GM23338 (cell line): ENCODE data around the gene TRPM3. TPM values are rescaled to one million over a fixed set of nuclear protein-coding genes. Genes with fewer than 3 reads are reported as not detected.

Experiments
- ATAC-seq: fragments of 200-7000 bp; cut with Tn5 transposase; 3 replicates; pipeline ENCODE4 v1.9.1; 2020
- DNase-seq: peaks from one replicate; pipeline ENCODE4 v3.0.0-alpha.2; 2015; ENCODE audit warnings: low spot score
- H2AFZ ChIP-seq: fragments of 200-600 bp; sonication (generic); 2 replicates; pipeline ENCODE4 v1.8.0; 2016; ENCODE audit warnings: antibody characterized with exemption, mild to moderate bottlenecking, moderate library complexity
- H3F3A ChIP-seq: fragments of 200-600 bp; sonication (generic); replicated peaks from 2 replicates; pipeline ENCODE4 v1.8.0; 2017; ENCODE audit warnings: antibody characterized with exemption, mixed run types, low read depth
- H3K27ac ChIP-seq: fragments of 200-600 bp; sonication (generic); 2 replicates; pipeline ENCODE4 v1.6.1; 2016; ENCODE audit warnings: low read depth
- H3K27me3 ChIP-seq: fragments of 200-600 bp; sonication (generic); 2 replicates; pipeline ENCODE4 v1.8.0; 2016; ENCODE audit warnings: mild to moderate bottlenecking, mixed run types, moderate library complexity; ENCODE audit not compliant: insufficient read depth
- H3K36me3 ChIP-seq: fragments of 200-600 bp; sonication (generic); 2 replicates; pipeline ENCODE4 v1.8.0; 2016; ENCODE audit warnings: mild to moderate bottlenecking; ENCODE audit not compliant: insufficient read depth
- H3K4me1 ChIP-seq: fragments of 200-600 bp; sonication (generic); 2 replicates; pipeline ENCODE4 v1.8.0; 2016; ENCODE audit warnings: mild to moderate bottlenecking, moderate library complexity; ENCODE audit not compliant: insufficient read depth
- H3K4me2 ChIP-seq: fragments of 200-600 bp; sonication (generic); 2 replicates; pipeline ENCODE4 v1.7.1; 2017; ENCODE audit warnings: mixed run types
- H3K4me3 ChIP-seq: fragments of 200-600 bp; sonication (generic); 2 replicates; pipeline ENCODE4 v1.6.1; 2016; ENCODE audit warnings: mixed run types
- H3K79me2 ChIP-seq: fragments of 200-600 bp; sonication (generic); replicated peaks from 2 replicates; pipeline ENCODE4 v1.8.0; 2017; ENCODE audit warnings: mild to moderate bottlenecking; ENCODE audit not compliant: insufficient read depth
- H3K9me2 ChIP-seq: fragments of 200-600 bp; sonication (generic); 2 replicates; pipeline ENCODE4 v1.8.0; 2017; ENCODE audit not compliant: insufficient read depth
- H4K20me1 ChIP-seq: fragments of 200-600 bp; sonication (generic); replicated peaks from 2 replicates; pipeline ENCODE4 v1.8.0; 2017; ENCODE audit warnings: mild to moderate bottlenecking; ENCODE audit not compliant: insufficient read depth
- H3K27ac Mint-ChIP-seq: 2 replicates; pipeline ENCODE4 v1.8.0; 2020; ENCODE audit warnings: inconsistent platforms, mild to moderate bottlenecking, moderate library complexity, mixed read lengths
- H3K27me3 Mint-ChIP-seq: 3 replicates; pipeline ENCODE4 v1.8.0; 2022; ENCODE audit warnings: low read depth, mild to moderate bottlenecking, moderate library complexity, mixed read lengths, inconsistent platforms; ENCODE audit not compliant: insufficient read depth, poor library complexity
- H3K36me3 Mint-ChIP-seq: 3 replicates; pipeline ENCODE4 v1.8.0; 2021; ENCODE audit warnings: low read depth, mild to moderate bottlenecking, inconsistent platforms, moderate library complexity, mixed read lengths
- H3K4me1 Mint-ChIP-seq: 3 replicates; pipeline ENCODE4 v1.8.0; 2020; ENCODE audit warnings: mild to moderate bottlenecking, inconsistent platforms, mixed read lengths
- H3K4me3 Mint-ChIP-seq: 3 replicates; pipeline ENCODE4 v1.8.0; 2021; ENCODE audit warnings: moderate library complexity, mild to moderate bottlenecking, inconsistent platforms, mixed read lengths
- H3K9me3 Mint-ChIP-seq: 3 replicates; pipeline ENCODE4 v1.8.0; 2020; ENCODE audit warnings: moderate library complexity, mild to moderate bottlenecking, inconsistent platforms, mixed read lengths
- CREB1 ChIP-seq: fragments of 250-450 bp; sonication (Bioruptor Pico); IDR thresholded peaks from 2 replicates; pipeline ENCODE4 v1.5.0; 2020; ENCODE audit warnings: low read depth, mild to moderate bottlenecking, moderate library complexity
- EZH2 ChIP-seq: fragments of 200-600 bp; sonication (generic); IDR thresholded peaks from one replicate; pipeline ENCODE4 v1.8.0; 2017; ENCODE audit warnings: antibody characterized with exemption, mild to moderate bottlenecking, low read depth; ENCODE audit not compliant: unreplicated experiment
- EZH2phosphoT487 ChIP-seq: fragments of 200-600 bp; sonication (generic); IDR thresholded peaks from one replicate; pipeline ENCODE4 v1.8.1; 2018; ENCODE audit warnings: antibody characterized with exemption; ENCODE audit not compliant: unreplicated experiment
- JUNB ChIP-seq: IDR thresholded peaks from one replicate; pipeline ENCODE4 v1.6.1; 2016; ENCODE audit warnings: antibody characterized with exemption; ENCODE audit not compliant: unreplicated experiment
- NANOG ChIP-seq: IDR thresholded peaks from 2 replicates; pipeline ENCODE4 v1.6.1; 2016; ENCODE audit warnings: antibody characterized with exemption, borderline replicate concordance
- POLR2AphosphoS5 ChIP-seq: IDR thresholded peaks from 2 replicates; pipeline ENCODE4 v1.6.1; 2016; ENCODE audit warnings: antibody characterized with exemption, low read depth
- REST ChIP-seq: IDR thresholded peaks from one replicate; pipeline ENCODE4 v1.6.1; 2018; ENCODE audit warnings: antibody characterized with exemption; ENCODE audit not compliant: unreplicated experiment
- STAT1 ChIP-seq: IDR thresholded peaks from one replicate; pipeline ENCODE4 v1.6.1; 2016; ENCODE audit warnings: antibody characterized with exemption; ENCODE audit not compliant: unreplicated experiment
- ZNF114 ChIP-seq: fragments of 250-450 bp; sonication (Bioruptor Pico); IDR thresholded peaks from 2 replicates; pipeline ENCODE4 v1.5.0; 2020; ENCODE audit warnings: mild to moderate bottlenecking, moderate library complexity
- polyA plus RNA-seq: library from polyadenylated mRNA; unstranded; fragments of >200 nt; fragmentation: Nextera tagmentation; extraction: Ambion mirVana; gene quantifications from 2 replicates; pipeline ENCODE4 v1.2.1, GENCODE V29; 2016
- total RNA-seq: library from RNA; depleted of rRNA; stranded (reverse); fragments of >200 nt; shearing (Covaris generic); gene quantifications from 2 replicates; pipeline ENCODE4 v1.2.3, GENCODE V29; 2014
- TF ChIP-seq, protein P1 (sequence below): IDR thresholded peaks from 2 replicates; pipeline ENCODE4 v1.6.1; 2016; ENCODE audit warnings: antibody characterized with exemption
- TF ChIP-seq, protein P2 (sequence below): fragments of 250-450 bp; sonication (Bioruptor Pico); IDR thresholded peaks from 2 replicates; pipeline ENCODE4 v1.5.0; 2020; ENCODE audit warnings: mild to moderate bottlenecking, moderate library complexity

The TRPM3 gene
- total and polyA plus RNA-seq, 2 experiments from 2014 or later, result 2.8 to 8.2 TPM

GRCh38 chr9:70911791-70912190, 209.6 kb downstream of the TRPM3 start:
- H3K79me2 ChIP-seq, result no peaks in the 10 kb centered on the region
- H3K27ac ChIP-seq, result no peak overlapping the region
- no peaks in the 10 kb centered on the region for H4K20me1 ChIP-seq
- no peaks in the 10 kb centered on the region for H3K4me1 Mint-ChIP-seq
- no peaks in the 10 kb centered on the region for H3F3A ChIP-seq
- no peaks in the 10 kb centered on the region for H3K9me3 Mint-ChIP-seq
- no peaks in the 10 kb centered on the region for H3K27me3 ChIP-seq
- no peak overlapping the region for H3K4me2 ChIP-seq
- no peaks in the 10 kb centered on the region for H3K36me3 ChIP-seq
- no peak overlapping the region for H2AFZ ChIP-seq
- no peaks in the 10 kb centered on the region for H3K27me3 Mint-ChIP-seq
- H3K4me3 Mint-ChIP-seq, result no peak overlapping the region
- H3K9me2 ChIP-seq, result peaks cover 13% of the 10 kb centered on the region; the same call in 1 of the 2 replicates
- ATAC-seq (no peak), DNase-seq (no peak)
- H3K4me3 ChIP-seq, result no peak overlapping the region
- H3K36me3 Mint-ChIP-seq, result no peaks in the 10 kb centered on the region
- H3K27ac Mint-ChIP-seq, result no peak overlapping the region
- H3K4me1 ChIP-seq, result no peaks in the 10 kb centered on the region
- TF ChIP-seq ZNF114 (CRISPR knock-in tag), result no peak
- TF ChIP-seq POLR2AphosphoS5, result no peak
- TF ChIP-seq, protein P1, sequence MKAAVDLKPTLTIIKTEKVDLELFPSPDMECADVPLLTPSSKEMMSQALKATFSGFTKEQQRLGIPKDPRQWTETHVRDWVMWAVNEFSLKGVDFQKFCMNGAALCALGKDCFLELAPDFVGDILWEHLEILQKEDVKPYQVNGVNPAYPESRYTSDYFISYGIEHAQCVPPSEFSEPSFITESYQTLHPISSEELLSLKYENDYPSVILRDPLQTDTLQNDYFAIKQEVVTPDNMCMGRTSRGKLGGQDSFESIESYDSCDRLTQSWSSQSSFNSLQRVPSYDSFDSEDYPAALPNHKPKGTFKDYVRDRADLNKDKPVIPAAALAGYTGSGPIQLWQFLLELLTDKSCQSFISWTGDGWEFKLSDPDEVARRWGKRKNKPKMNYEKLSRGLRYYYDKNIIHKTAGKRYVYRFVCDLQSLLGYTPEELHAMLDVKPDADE, result no peak
- TF ChIP-seq, protein P2, sequence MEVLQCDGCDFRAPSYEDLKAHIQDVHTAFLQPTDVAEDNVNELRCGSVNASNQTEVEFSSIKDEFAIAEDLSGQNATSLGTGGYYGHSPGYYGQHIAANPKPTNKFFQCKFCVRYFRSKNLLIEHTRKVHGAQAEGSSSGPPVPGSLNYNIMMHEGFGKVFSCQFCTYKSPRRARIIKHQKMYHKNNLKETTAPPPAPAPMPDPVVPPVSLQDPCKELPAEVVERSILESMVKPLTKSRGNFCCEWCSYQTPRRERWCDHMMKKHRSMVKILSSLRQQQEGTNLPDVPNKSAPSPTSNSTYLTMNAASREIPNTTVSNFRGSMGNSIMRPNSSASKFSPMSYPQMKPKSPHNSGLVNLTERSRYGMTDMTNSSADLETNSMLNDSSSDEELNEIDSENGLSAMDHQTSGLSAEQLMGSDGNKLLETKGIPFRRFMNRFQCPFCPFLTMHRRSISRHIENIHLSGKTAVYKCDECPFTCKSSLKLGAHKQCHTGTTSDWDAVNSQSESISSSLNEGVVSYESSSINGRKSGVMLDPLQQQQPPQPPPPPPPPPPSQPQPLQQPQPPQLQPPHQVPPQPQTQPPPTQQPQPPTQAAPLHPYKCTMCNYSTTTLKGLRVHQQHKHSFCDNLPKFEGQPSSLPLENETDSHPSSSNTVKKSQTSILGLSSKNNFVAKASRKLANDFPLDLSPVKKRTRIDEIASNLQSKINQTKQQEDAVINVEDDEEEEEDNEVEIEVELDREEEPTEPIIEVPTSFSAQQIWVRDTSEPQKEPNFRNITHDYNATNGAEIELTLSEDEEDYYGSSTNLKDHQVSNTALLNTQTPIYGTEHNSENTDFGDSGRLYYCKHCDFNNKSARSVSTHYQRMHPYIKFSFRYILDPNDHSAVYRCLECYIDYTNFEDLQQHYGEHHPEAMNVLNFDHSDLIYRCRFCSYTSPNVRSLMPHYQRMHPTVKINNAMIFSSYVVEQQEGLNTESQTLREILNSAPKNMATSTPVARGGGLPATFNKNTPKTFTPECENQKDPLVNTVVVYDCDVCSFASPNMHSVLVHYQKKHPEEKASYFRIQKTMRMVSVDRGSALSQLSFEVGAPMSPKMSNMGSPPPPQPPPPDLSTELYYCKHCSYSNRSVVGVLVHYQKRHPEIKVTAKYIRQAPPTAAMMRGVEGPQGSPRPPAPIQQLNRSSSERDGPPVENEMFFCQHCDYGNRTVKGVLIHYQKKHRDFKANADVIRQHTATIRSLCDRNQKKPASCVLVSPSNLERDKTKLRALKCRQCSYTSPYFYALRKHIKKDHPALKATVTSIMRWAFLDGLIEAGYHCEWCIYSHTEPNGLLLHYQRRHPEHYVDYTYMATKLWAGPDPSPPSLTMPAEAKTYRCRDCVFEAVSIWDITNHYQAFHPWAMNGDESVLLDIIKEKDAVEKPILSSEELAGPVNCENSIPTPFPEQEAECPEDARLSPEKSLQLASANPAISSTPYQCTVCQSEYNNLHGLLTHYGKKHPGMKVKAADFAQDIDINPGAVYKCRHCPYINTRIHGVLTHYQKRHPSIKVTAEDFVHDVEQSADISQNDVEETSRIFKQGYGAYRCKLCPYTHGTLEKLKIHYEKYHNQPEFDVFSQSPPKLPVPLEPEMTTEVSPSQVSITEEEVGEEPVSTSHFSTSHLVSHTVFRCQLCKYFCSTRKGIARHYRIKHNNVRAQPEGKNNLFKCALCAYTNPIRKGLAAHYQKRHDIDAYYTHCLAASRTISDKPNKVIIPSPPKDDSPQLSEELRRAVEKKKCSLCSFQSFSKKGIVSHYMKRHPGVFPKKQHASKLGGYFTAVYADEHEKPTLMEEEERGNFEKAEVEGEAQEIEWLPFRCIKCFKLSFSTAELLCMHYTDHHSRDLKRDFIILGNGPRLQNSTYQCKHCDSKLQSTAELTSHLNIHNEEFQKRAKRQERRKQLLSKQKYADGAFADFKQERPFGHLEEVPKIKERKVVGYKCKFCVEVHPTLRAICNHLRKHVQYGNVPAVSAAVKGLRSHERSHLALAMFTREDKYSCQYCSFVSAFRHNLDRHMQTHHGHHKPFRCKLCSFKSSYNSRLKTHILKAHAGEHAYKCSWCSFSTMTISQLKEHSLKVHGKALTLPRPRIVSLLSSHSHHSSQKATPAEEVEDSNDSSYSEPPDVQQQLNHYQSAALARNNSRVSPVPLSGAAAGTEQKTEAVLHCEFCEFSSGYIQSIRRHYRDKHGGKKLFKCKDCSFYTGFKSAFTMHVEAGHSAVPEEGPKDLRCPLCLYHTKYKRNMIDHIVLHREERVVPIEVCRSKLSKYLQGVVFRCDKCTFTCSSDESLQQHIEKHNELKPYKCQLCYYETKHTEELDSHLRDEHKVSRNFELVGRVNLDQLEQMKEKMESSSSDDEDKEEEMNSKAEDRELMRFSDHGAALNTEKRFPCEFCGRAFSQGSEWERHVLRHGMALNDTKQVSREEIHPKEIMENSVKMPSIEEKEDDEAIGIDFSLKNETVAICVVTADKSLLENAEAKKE (CRISPR knock-in tag), result no peak
- TF ChIP-seq JUNB, result no peak
- TF ChIP-seq CREB1, result no peak

GRCh38 chr9:70910598-70910997, 210.8 kb downstream of the TRPM3 start:
- Histone ChIP-seq H4K20me1 (no peaks in the 10 kb centered on the region), H3K4me1 (no peaks in the 10 kb centered on the region), H3K9me2 (peaks cover 13% of the 10 kb centered on the region; the same call in 1 of the 2 replicates), H3K4me3 (no peak overlapping the region), H3K79me2 (no peaks in the 10 kb centered on the region), H2AFZ (no peak overlapping the region), H3K27me3 (no peaks in the 10 kb centered on the region), H3K27ac (no peak overlapping the region), H3F3A (no peaks in the 10 kb centered on the region), H3K4me2 (no peak overlapping the region), H3K36me3 (no peaks in the 10 kb centered on the region)
- no peak for DNase-seq
- Mint-ChIP-seq H3K36me3 (no peaks in the 10 kb centered on the region), H3K27me3 (no peaks in the 10 kb centered on the region), H3K4me3 (no peak overlapping the region), H3K9me3 (no peaks in the 10 kb centered on the region), H3K27ac (no peak overlapping the region), H3K4me1 (no peaks in the 10 kb centered on the region)
- ATAC-seq, result no peak
- TF ChIP-seq NANOG (no peak), CREB1 (no peak), STAT1 (no peak), EZH2phosphoT487 (no peak), ZNF114 (CRISPR knock-in tag) (no peak), EZH2 (no peak), POLR2AphosphoS5 (no peak), JUNB (no peak), REST (no peak)
